Left renal cortex interstitium (tissue), 4 donors: Measurements from ENCODE around the gene SUSD6. TPM values are rescaled to one million over a fixed set of nuclear protein-coding genes. Genes with fewer than 3 reads are reported as not detected.
"Not testable (repeated sequence)": the region's sequence is repeated elsewhere in the genome, so short reads cannot be mapped to it uniquely, and the experiment has no call there.

Experiments
- DNase-seq, 4 donors: peaks; one replicate each; pipeline ENCODE4 v3.0.0-alpha.2; 2013; ENCODE audit warnings: low read depth in 4 of 4, low spot score in 2 of 4, missing footprints in 1 of 4
- polyA plus RNA-seq, 4 donors: library from polyadenylated mRNA; unstranded; fragments of 120-200 nt; gene quantifications; one replicate each; pipeline ENCODE4 v1.2.1, GENCODE V29; 2013; ENCODE audit not compliant: insufficient read length in 4 of 4

Gene SUSD6
- polyA plus RNA-seq, 4 donors: 19.8 to 22.8 (median 21.1) TPM

DNA sequence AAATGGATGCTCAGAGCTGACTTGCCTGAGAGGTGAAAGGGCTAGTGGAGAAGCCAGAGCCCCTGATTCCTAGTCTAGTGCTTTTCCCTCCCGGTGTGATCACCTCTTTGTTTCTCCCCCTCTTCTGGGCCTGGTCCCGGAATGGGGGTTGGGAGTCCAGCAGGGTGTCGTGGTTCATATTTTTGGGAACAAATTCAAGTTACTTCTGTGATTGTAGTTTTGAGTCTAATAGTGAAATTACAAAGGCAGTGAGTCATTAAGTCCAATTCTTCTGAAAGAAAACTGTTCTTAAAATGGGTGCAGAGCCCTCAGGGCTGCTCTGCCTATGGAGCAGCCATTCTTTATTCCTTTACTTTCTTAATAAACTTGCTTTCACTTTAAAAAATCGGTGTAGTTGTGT lies 7.6 kb downstream of the SUSD6 start:
- DNase-seq: no peak

DNA sequence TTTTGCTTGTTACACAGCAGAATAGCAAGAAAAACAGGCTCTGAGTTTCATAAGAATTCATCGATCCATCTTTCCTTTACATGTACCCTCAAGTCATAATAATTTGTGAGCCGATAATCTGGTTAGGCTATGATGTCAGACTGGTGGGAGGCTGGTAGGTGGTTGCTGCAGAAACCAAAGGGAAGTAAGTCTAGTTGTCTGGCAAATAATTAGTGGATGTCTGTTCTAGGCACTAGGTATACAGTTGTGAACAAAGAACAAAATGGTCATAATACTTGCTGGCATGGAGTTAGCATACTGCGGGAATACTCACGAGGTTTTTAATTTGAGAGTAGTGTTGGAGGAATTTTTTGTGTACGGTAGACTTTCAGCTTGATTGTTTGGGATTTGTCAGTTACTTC lies 8.8 kb downstream of the SUSD6 start:
- DNase-seq: no peak

DNA sequence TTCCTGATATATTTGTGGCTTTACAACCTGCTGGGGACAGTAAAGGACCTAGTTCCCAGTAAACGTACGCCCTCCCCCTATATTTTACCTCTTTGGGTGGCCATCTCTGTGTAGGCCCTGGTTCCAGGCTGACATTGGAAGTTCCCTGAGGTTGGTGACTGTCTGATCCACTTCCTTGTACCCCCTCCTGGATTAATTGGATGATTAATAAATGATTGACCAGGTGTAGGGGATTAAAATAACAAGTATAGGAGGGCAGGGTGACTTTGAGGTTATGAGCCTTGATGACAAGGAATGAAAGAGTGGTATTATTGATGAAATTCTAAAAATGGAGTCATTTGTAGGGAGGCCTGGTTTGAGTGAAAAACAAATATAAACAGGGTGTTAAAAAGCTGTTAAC lies 9.6 kb downstream of the SUSD6 start:
- no peak for DNase-seq

DNA sequence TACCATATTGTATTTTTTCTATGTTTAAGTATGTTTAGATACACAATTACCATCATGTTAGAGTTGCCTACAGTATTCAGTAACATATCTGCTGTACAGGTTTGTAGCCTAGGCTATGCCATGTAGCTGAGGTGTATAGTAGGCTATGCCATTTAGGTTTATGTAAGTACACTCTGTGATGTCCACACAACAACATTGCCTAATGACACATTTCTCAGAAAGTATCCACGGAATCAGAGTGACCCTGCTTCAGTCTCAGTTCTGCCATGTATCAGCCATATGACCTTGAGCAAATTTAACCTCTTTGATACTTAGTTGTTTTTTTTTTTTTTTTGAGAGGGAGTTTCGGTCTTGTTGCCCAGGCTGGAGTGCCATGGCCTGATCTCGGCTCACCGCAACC lies 12.7 kb downstream of the SUSD6 start:
- DNase-seq: no peak

DNA sequence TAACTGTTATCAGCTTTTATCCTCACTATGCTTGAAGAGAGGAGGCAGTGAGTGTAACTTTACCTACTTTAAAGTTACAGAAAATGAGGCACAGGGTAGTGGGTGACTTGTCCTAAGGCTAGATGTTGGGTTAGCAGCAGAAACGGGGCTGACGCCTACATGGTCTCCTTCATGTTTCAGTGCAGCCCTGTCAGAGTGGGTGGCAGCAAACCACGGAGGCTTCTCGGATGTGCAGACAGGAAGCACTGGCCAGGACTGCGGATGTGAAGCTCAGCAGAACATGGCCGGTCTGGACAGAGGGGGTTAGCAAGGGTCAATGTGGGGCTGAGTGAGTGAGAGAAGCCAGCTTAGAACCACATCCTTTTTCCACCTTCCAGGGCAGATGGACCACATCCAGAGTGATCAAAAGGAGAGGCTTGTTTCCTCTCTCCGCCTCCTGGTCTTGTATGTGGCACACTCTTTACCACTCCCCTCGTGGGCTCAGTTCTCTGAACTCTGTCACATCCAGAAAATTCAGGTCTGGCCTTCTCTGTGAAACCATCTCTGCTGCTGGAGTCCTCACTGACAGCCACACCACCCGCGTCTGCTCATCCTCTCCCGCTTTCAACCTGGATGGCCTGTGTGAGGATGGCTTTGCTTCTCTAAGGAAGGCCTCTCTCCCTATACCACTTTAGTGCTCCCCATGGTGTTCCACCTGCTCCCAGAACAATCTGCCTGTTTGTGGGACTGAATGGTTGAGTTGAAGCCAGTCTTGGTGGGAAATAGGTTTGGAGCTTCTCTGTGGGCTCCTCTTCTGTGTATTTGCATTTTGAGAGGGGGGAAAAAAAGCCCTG lies 14.1 kb downstream of the SUSD6 start:
- DNase-seq: no peak

DNA sequence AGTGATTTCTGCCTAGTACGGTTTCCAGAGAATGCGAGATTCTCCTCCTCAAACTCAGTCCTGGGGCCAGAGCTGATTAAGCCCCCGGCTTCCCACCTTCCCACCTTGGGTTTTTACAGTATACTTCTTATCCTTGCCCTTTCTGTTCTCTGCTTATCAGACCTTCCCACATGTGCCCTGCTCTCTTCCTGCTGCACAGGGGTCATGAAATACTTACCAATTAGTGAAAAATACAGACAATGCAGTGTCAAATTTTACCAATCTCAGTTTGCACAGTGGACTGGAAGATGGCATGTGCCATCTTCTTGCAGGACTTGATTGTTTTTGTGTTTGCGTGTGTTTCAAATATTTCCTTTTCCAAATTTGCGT lies 14.7 kb downstream of the SUSD6 start:
- no peak for DNase-seq

DNA sequence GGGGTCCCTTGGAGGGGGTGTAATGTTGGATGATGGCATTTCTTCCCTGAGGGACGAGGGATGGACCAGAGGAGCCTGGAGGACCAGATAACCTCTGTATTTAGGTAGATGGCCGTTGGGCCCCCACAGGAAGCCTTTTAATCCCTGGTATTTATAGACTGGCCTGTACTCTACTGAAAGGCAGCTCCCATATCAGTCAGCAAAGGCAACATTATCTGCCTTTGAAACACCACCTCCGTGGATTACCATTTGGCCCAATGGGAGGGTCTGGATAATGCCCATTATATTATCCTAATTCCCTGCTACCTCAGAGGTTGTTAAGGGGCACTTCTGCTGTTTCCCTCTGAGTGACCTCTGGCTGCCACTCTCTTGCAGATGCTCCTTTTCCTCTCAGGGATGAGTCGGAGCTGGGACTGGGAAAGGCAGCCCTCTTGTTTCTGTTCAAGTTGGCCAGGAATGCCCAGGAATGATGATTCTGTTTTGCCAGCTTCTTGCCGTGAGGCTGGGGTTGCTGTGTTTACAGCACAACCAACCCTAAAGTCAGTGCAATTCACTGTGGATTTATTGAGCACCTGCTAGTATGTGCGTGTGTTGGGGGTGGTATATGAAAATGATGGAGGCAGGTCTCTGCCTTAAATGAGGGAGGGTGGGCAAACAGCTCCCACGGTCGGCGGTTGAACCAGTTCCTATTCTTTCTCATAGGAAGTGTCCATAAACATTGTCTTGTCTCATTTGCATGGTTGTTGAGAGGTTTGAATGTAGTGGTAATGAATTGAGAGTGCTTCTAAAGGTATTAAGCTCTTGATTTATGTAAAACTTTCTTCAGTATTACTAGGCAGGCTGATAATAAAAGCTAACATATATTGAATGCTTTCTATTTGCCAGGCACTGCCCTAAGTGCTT lies 18.1 kb downstream of the SUSD6 start:
- DNase-seq: no peak

DNA sequence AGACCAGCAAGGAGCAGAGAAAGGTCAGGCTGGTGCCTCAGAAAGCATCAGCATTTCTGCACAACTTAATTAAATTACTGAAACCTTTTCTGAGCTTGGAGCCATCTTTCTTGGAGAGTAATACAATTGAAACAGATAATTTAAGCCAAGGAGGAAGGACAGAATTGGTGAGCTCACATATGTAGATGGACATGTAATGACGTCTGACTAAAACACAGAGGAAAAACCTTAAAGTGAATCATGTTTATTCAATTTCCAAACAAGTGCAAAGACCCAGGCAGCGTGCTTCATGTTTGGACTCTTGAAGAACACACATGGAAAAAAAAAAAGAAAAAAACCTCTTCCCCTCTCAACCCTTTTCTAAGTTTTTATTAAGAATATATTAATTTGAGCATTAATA lies 19.0 kb downstream of the SUSD6 start:
- DNase-seq: no peak

DNA sequence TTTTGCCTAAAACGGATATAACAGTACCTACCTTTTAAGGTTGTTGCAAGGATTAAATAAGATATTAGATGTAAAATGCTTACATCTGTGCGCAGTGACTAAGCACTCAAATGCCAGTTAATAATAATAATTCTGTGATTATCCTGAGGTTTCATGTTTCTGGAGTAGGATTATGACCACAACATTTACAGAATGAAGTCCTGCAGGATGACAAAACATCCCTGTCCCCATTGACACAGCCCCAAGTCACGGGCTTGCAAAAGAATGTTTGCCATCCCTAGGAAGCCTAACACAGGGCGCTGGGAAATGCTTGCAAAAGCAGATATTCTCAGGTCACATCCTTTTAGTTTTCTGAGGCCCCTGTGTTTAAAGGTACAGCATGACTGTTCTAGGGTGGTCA lies 20.1 kb downstream of the SUSD6 start:
- no peak for DNase-seq

DNA sequence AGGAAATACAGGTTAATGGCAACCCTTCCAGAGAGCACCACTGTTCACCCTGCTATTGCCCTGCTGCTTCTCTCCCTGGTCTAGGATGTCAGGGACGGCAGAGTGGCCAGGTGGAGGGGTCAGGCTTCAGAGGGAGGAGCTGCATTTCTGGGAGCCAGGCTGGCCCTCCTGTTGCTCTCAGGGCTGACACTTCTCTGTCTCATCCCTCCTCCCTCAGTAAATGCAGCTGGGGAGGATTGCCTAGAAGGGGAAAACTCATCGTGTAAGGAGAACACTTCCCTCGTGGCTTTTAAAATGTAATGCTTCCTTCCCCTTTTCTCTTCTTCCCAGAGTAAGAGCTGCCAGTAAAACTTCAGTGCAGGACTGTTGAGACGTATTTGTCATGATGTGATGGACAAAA lies 20.8 kb downstream of the SUSD6 start:
- no peak for DNase-seq

DNA sequence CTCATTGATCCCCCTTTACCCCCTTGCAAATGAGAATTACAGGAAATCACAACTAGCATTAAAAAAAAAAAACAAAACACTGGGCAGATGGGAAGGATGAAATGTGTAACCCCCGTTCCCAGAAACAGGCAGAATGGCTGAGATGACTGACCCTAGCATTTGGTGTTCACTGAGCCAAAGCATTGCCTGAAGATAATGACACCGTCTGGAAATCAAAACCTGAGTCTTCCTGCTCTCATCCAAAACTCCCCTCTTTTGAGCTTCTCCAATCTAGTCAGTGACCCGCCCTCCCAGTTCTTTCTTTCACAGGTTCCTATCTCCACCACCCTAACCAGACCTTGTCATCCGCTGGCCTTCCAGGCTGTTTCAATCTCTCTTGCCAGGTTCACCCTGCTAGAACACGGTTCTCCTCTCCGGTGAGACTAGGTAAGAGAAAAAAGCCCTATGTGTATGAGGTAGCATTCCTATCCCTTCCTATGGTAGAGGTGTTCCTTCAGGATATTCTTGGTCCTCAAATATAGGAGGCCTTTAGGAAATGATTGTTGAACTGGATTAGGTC lies 21.3 kb downstream of the SUSD6 start:
- no peak for DNase-seq

DNA sequence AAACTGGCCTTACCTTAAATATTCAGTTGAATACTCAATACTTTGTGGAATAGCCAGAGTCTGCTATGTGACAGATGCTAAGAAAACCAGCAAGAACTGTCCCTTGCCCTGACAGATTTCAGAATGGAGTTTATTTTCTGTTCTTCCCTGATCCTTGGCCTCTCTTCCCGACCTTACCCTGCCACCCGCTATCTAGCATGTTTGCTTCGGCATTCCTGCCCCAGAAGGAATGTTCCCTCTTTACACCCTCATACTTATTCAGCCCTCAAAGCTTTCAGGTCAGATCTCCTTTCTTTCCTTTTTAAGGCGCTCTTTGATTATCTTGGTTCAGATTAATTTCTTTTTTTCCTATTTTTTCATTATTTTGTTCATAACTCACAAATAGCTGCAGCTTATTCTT lies 21.8 kb downstream of the SUSD6 start:
- no peak for DNase-seq

DNA sequence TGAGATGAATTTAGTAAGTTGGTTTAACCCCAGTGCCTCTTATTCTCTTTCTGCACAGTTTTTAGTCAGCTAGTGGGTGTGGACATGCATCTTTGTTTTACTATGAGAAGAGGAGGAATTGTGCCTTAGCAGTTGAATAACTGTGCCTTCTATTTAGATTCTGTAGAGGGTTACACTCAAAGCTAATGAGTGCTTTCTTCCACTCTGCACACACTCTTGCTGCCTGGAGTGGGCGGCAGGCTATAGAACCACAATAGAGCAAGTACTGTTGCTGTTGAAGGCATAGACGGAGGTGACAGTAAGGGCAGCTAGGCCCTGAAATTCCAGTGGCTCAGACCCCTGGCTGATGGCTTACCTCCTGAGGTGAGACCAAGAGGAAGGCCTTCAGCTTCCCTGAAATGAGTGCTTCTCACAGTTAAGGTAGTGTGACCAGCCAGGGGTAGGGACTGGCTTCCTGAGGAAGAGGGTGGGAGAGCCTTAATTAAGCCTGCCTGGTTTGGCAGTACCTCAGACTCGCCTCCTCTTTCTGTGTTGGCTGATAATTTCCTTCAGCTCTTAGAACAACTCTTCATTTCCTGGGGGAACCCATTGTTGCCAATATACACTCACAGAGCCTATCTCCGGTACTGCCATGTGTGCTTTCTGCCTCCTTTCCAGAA lies 24.7 kb downstream of the SUSD6 start:
- DNase-seq: no peak

DNA sequence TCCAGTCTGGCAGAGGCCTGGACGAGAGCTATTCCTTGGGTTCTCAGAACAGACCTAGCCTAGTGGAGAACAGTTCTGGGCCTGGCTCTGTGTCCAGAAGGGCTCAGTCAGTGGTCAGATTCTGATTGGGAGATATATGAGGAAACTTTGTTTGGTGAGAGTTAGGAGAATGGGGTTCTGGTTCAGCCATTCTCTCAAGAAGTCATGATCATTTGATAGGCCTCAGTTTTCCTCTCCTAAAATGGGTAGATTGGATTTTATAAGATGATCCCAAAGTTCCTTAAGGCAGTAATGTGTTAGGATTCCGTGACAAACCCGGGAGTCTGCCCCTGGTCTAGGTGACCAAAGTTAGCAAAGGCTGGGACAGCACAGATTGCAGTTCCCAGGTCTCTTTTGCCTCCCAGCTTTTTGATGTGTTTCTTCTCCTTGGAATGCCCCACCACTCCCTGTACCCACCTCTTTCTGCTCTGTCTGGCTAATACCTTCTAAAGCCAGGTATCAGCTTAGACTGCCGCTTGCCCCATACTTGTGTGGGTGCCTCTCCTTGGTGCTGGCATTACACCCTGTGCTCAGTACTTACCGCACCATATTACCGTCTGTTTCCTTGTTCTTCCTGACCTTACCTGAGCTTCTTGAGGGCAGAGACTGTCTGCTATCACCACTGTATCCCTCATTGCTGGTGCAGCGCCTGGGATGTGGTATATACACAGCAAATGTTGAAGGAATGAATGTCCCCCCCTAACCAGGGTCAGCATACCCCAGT lies 25.5 kb downstream of the SUSD6 start:
- DNase-seq: no peak

DNA sequence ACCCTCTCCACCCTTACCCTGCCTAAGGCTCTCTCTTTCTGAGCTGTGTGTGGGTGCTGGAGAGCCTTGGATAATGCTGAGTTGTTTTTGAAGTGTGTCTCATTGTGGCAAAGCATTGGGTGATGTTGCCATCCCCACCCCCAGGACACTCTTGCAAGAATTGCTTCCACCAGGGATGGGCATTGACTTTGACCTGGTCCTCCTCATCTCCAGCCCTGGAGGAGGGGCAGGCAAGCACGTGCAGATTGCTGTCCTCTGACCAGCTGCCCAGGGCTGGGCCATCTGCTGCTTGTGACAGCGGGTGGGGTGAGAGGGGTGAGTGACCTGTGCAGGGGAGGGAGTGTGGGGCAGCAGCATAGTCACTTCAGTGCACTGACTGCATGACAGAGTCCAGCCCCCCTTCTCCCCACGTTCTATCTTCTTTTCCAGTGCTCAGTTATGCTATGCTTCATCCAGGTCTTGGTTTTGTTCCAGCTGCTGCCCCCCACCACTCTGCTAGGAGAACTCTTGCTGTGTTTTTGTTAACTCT lies 26.2 kb downstream of the SUSD6 start:
- no peak for DNase-seq

DNA sequence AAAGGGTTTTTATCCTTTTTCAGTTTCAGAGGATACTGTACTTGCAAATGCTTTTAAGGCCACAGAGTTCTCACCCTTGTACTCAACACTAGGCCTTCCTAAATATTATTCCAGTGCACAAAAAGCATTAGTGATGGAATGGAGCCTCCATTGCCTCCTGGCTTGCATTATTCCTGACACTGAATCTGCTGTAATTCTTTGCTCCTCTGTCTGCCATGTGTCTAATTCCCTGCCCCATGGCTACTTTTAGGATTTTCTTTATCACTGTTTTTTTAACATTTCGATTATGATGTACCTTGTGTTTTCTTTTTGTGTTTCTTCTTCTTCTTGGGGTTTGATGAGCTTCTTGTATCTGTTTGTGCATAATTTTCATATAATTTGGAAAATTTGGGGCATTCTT lies 29.5 kb downstream of the SUSD6 start:
- DNase-seq: no peak

DNA sequence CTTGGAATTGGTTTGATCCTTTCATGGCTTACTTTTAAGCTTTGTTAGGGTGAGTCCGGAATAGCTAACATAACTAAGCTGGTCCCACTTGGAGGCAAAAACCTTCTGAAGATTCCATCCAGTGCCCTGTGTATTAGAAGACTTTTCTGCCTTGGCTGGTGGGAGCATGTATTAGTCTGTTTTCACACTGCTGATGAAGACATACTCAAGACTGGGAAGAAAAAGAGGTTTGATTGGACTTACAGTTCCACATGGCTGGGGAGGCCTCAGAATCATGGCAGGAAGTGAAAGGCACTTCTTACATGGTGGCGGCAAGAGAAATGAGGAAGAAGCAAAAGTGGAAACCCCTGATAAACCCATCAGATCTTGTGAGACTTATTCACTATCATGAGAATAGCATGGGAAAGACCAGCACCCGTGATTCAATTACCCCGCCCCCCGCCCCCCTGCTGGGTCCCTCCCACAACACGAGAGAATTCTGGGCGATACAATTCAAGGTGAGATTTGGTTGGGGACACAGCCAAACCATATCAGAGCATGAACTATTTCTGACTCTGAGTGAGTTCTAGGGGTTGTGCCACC lies 30.9 kb downstream of the SUSD6 start:
- not testable (repeated sequence) for DNase-seq

DNA sequence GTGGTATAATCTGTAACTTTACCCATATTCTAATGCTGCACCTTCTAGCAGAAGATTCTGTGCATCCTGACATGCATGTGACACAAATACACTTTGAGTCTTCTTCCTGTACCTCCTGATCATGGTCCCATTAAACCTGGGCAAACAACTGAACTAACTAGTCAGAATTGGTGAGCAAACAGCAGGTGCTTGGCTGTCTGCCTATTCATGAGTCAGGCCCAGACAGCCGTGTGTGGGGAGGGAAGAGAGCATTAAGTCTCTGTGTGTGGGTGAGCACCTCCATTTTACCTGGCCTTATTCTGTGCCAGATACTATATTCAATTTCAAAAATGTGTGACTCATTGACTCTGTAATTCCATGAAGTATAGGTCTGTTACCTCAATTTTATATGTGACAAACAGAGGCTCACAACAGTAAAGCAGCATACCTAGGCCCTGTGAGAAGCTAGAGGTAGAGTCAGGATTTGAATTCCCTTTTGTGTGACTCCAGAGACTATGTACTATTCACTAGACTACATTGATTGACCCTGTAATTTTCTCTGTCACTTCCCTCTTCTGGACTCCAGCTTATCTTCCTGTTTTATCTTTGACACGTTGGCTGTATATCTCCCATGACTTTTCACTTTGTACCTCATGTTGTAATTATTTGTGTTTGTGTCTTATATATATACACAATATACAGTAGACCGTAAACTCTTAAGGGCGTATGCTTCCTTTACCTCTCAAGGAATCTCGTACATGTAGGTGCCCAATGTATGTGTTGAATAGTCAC lies 32.2 kb downstream of the SUSD6 start:
- DNase-seq: no peak

DNA sequence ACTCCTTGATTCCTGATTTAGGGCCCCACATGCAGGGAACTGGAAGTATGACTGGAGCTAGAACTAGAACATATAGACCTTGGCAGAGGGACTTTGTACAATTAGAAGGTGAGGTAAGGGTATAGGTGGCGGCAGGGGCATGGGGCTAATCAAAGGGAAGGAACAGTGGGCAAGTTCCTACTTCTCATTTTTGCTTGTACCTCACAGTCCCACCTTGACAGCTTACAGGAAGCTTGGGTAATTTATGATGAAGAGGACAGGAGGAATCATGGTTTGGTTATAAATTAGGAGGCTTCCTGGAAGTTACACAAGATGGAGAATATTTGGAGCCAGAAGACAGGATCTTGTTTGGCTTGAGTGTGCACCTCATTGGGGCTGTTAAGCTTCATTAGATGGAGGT lies 33.4 kb downstream of the SUSD6 start:
- DNase-seq: no peak
